ENCODE results near the gene HSP90AB1.

HSP90AB1 gene

DNA sequence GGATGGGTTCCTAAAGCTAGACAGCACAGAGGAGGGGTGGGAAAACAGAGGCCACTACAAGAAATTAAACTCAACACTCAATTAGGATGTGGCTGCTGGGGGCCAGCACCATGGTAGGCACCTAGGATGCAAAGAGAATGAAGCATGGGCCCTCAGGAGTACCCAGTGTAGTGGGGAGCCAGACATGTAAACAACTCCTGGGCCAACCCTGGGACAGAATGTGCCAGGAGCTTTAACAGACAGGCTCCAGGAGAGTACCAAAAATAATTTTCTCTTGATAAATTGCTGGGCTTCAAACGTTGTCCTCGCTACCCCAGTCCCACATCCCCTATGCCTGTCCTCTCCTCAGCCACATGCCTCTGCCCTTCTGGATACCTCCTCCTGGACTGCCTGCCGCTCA lies 25.0 kb downstream of the HSP90AB1 start:
- peaks cover 13 to 29% of the 10 kb centered on the region in 2 experiments for H3K4me1 ChIP-seq (ENCODE audit: control insufficient read depth in 1 of 2, insufficient read depth in 1 of 2, low read depth in 1 of 2, low read length in 1 of 2)
- TF ChIP-seq, protein P1, sequence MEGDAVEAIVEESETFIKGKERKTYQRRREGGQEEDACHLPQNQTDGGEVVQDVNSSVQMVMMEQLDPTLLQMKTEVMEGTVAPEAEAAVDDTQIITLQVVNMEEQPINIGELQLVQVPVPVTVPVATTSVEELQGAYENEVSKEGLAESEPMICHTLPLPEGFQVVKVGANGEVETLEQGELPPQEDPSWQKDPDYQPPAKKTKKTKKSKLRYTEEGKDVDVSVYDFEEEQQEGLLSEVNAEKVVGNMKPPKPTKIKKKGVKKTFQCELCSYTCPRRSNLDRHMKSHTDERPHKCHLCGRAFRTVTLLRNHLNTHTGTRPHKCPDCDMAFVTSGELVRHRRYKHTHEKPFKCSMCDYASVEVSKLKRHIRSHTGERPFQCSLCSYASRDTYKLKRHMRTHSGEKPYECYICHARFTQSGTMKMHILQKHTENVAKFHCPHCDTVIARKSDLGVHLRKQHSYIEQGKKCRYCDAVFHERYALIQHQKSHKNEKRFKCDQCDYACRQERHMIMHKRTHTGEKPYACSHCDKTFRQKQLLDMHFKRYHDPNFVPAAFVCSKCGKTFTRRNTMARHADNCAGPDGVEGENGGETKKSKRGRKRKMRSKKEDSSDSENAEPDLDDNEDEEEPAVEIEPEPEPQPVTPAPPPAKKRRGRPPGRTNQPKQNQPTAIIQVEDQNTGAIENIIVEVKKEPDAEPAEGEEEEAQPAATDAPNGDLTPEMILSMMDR (IDR thresholded peaks at IDR 0.05): no peak
- no peak overlapping the region for H3K4me3 ChIP-seq (ENCODE audit: low read depth in 1 of 2, low read length in 1 of 2)
- peaks cover 87% of the 10 kb centered on the region for H3K27me3 ChIP-seq
- H3K36me3 ChIP-seq: no peaks in the 10 kb centered on the region
- H3K27ac ChIP-seq: no peak overlapping the region
- H3K9me3 ChIP-seq: no peaks in the 10 kb centered on the region

DNA sequence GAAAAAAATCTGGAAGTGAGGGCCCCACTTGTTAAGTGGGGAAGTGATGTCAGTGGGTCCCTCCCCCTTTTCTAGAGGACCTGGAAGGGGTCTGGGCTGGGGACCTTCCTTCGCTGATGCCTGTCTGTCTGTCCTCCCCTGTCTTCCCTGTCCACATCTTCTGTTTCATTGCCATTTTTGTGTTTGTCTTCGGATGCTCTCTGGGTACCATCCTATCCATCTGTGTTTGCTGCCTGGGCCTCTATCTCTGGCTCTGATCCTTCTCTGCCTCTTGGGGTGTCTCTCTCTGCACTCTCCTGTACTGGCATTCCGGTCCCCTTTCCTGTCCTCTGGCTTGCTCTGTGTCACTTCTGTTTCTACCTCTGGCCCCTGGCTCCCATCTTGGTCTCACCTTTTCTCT lies 25.6 kb downstream of the HSP90AB1 start:
- Histone ChIP-seq H3K9me3 (no peaks in the 10 kb centered on the region), H3K4me3 (ENCODE audit: low read depth in 1 of 2, low read length in 1 of 2) (no peak overlapping the region), H3K27ac (no peak overlapping the region), H3K4me1 (ENCODE audit: control insufficient read depth in 1 of 2, insufficient read depth in 1 of 2, low read depth in 1 of 2, low read length in 1 of 2) (peaks cover 13 to 29% of the 10 kb centered on the region in 2 experiments), H3K27me3 (peaks cover 93% of the 10 kb centered on the region), H3K36me3 (no peaks in the 10 kb centered on the region)
- TF ChIP-seq, protein P1 (IDR thresholded peaks at IDR 0.05): no peak

DNA sequence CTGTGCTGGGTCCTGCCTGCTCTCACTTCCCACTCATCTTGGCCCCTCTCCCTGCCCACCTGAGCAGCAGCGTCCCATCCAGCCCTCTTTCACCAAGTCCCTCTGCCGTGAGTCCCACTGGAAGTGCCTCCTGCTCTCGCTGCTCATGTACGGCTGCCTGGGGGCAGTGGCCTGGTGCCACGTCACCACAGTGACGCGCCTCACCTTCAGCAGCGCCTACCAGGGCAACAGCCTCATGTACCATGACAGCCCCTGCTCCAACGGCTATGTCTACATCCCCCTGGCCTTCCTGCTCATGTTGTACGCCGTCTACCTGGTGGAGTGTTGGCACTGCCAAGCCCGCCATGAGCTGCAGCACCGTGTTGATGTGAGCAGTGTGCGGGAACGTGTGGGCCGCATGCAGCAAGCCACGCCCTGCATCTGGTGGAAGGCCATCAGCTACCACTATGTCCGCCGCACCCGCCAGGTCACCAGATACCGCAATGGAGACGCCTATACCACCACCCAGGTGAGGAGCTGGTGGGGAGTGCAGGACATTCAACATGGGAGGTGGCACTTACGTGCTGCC lies 26.2 kb downstream of the HSP90AB1 start:
- H3K27ac ChIP-seq: no peak overlapping the region
- TF ChIP-seq, protein P1 (IDR thresholded peaks at IDR 0.05): no peak
- peaks cover 99% of the 10 kb centered on the region for H3K27me3 ChIP-seq

DNA sequence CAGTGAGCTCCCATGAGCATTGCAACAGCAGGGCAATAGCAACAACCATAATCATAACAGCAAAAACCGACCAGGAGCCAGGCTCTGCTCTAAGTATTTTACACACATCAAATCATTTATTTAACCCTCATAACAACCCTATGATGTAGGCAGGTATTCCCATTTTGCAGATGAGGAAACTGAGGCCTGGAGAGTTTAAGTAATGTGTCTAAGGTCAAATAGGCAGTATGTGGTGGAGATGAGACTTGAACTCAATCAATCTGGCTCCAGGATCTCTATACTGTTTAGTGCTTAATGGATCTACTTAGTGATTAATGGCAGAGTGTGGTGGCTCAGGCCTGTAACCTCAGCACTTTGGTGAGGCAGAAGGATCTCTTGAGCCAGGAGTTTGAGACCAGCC lies 26.7 kb downstream of the HSP90AB1 start:
- H3K9me3 ChIP-seq: no peaks in the 10 kb centered on the region
- no peaks in the 10 kb centered on the region for H3K36me3 ChIP-seq
- H3K27me3 ChIP-seq: peaks cover 100% of the 10 kb centered on the region
- H3K4me1 ChIP-seq (ENCODE audit: control insufficient read depth in 1 of 2, insufficient read depth in 1 of 2, low read depth in 1 of 2, low read length in 1 of 2): peaks cover 13 to 29% of the 10 kb centered on the region in 2 experiments
- TF ChIP-seq, protein P1 (IDR thresholded peaks at IDR 0.05): no peak
- no peak overlapping the region for H3K27ac ChIP-seq
- no peak overlapping the region for H3K4me3 ChIP-seq (ENCODE audit: low read depth in 1 of 2, low read length in 1 of 2)

More for the DNA sequence above, 26.2 kb downstream of the HSP90AB1 start:
- no peaks in the 10 kb centered on the region for H3K36me3 ChIP-seq
- no peak overlapping the region for H3K4me3 ChIP-seq (ENCODE audit: low read depth in 1 of 2, low read length in 1 of 2)
- H3K9me3 ChIP-seq: no peaks in the 10 kb centered on the region
- H3K4me1 ChIP-seq (ENCODE audit: control insufficient read depth in 1 of 2, insufficient read depth in 1 of 2, low read depth in 1 of 2, low read length in 1 of 2): peaks cover 13 to 29% of the 10 kb centered on the region in 2 experiments

DNA sequence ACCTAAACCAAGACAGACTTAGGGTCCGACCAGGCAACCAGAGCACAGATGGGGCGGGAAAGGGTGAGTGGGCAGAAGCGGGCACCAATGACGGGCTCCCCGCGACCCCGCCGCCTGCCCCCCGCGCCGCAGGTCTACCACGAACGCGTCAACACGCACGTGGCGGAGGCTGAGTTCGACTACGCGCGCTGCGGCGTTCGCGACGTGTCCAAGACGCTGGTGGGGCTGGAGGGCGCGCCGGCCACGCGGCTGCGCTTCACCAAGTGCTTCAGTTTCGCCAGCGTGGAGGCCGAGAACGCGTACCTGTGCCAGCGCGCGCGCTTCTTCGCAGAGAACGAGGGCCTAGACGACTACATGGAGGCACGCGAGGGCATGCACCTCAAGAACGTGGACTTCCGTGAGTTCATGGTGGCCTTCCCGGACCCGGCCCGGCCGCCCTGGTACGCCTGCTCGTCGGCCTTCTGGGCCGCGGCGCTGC lies 28.4 kb downstream of the HSP90AB1 start:
- TF ChIP-seq, protein P1 (IDR thresholded peaks at IDR 0.05): no peak
- Histone ChIP-seq H3K4me3 (ENCODE audit: low read depth in 1 of 2, low read length in 1 of 2) (no peak overlapping the region), H3K4me1 (ENCODE audit: control insufficient read depth in 1 of 2, insufficient read depth in 1 of 2, low read depth in 1 of 2, low read length in 1 of 2) (peaks cover 0 to 17% of the 10 kb centered on the region in 2 experiments), H3K27me3 (peaks cover 100% of the 10 kb centered on the region), H3K9me3 (no peaks in the 10 kb centered on the region), H3K27ac (no peak overlapping the region), H3K36me3 (no peaks in the 10 kb centered on the region)

All from neutrophil (primary cell).